PC-3 (cell line): ENCODE measurements around the gene P3H3. TPM values are rescaled to one million over a fixed set of nuclear protein-coding genes. Genes with fewer than 3 reads are reported as not detected.

Source experiments
- ATAC-seq: fragments of 200-7000 bp; cut with Tn5 transposase; 2 replicates; pipeline ENCODE4 v1.9.1; 2020; ENCODE audit warnings: mild to moderate bottlenecking, moderate library complexity
- BruUV-seq: library from RNA; stranded (reverse); fragments of 400-500 nt; replicated peaks from 2 replicates; lab custom pipeline; 2021; lab: Mats Ljungman, UMichigan
- CTCF ChIA-PET: fragments of 300-600 bp; sonication (Branson Sonifier 250); formaldehyde crosslinking; loops from one replicate; lab custom pipeline; 2022; ENCODE audit warnings: antibody characterized with exemption; lab: Charles Lee
- POLR2A ChIA-PET: fragments of 300-600 bp; sonication (Branson Sonifier 250); formaldehyde crosslinking; loops from one replicate; lab custom pipeline; 2022; ENCODE audit warnings: antibody characterized with exemption; ENCODE audit not compliant: unreplicated experiment; lab: Charles Lee
- DNase-seq: peaks from one replicate; pipeline ENCODE4 v3.0.0-alpha.2; 2015
- H2AFZ ChIP-seq: fragments of 300-600 bp; sonication (generic); 2 replicates; pipeline ENCODE4 v1.6.0; 2016; ENCODE audit warnings: antibody characterized with exemption, low read length
- H3F3A ChIP-seq: fragments of 300-600 bp; sonication (generic); one replicate; pipeline ENCODE4 v1.6.0; 2017; ENCODE audit warnings: antibody characterized with exemption, low read length, control low read depth, mild to moderate bottlenecking; ENCODE audit not compliant: unreplicated experiment
- H3K27ac ChIP-seq: fragments of 300-600 bp; sonication (generic); 2 replicates; pipeline ENCODE4 v1.5.1; 2016; ENCODE audit warnings: mild to moderate bottlenecking, low read length
- H3K27me3 ChIP-seq: fragments of 300-600 bp; sonication (generic); 2 replicates; pipeline ENCODE4 v1.6.1; 2016; ENCODE audit warnings: low read length, mixed read lengths
- H3K36me3 ChIP-seq: fragments of 300-600 bp; sonication (generic); 2 replicates; pipeline ENCODE4 v1.6.1; 2016; ENCODE audit warnings: low read depth, mixed run types, low read length, mixed read lengths
- H3K4me1 ChIP-seq: fragments of 300-600 bp; sonication (generic); 2 replicates; pipeline ENCODE4 v1.5.1; 2016; ENCODE audit warnings: low read length; ENCODE audit not compliant: insufficient read depth
- H3K4me2 ChIP-seq: fragments of 300-600 bp; sonication (generic); 2 replicates; pipeline ENCODE4 v1.6.0; 2016; ENCODE audit warnings: low read length
- H3K4me3 ChIP-seq: fragments of 300-600 bp; sonication (generic); 2 replicates; pipeline ENCODE4 v1.5.1; 2016; ENCODE audit warnings: mild to moderate bottlenecking, low read length, mixed read lengths
- H3K79me2 ChIP-seq: fragments of 300-600 bp; sonication (generic); 2 replicates; pipeline ENCODE4 v1.6.1; 2017; ENCODE audit warnings: low read length, mixed read lengths
- H3K9ac ChIP-seq: fragments of 300-600 bp; sonication (generic); 2 replicates; pipeline ENCODE4 v1.6.0; 2016; ENCODE audit warnings: mild to moderate bottlenecking, low read length
- H3K9me2 ChIP-seq: fragments of 300-600 bp; sonication (generic); replicated peaks from 2 replicates; pipeline ENCODE4 v1.6.1; 2016; ENCODE audit warnings: mixed run types, low read length, mixed read lengths
- H3K9me3 ChIP-seq: fragments of 300-600 bp; sonication (generic); 2 replicates; pipeline ENCODE4 v1.6.1; 2016; ENCODE audit warnings: low read length, mixed read lengths
- H4K20me1 ChIP-seq: fragments of 300-600 bp; sonication (generic); 2 replicates; pipeline ENCODE4 v1.6.1; 2016; ENCODE audit warnings: low read length, mixed read lengths
- CTCF ChIP-seq: fragments of 300-600 bp; sonication (generic); conservative IDR thresholded peaks from 2 replicates; pipeline ENCODE4 v1.5.1; 2017; ENCODE audit warnings: antibody characterized with exemption, low read depth, mild to moderate bottlenecking, low read length
- EZH2 ChIP-seq: fragments of 300-600 bp; sonication (generic); IDR thresholded peaks from one replicate; pipeline ENCODE4 v1.6.1; 2017; ENCODE audit warnings: antibody characterized with exemption, mild to moderate bottlenecking, low read length; ENCODE audit not compliant: unreplicated experiment
- EZH2phosphoT487 ChIP-seq: fragments of 300-600 bp; sonication (generic); IDR thresholded peaks from 2 replicates; pipeline ENCODE4 v1.6.1; 2018; ENCODE audit warnings: mild to moderate bottlenecking, antibody characterized with exemption, low read length, borderline replicate concordance
- intact Hi-C: fragments of 100-400 bp; cut with micrococcal nuclease; formaldehyde crosslinking; loops from 2 replicates; pipeline ENCODE4 v1.9.0; 2023
- total RNA-seq: library from RNA; depleted of rRNA; stranded (reverse); fragments of >200 nt; gene quantifications from 2 replicates; pipeline ENCODE4 v1.2.3, GENCODE V29; 2014

P3H3 gene
- total RNA-seq, 1 experiment from 2014 or later, result 9.3 TPM

- H3K79me2 ChIP-seq, result no peaks in the 10 kb centered on the region
- H3K4me1 ChIP-seq, result no peaks in the 10 kb centered on the region
- no peaks in the 10 kb centered on the region for H3K9me3 ChIP-seq
- no peak overlapping the region for H3K27ac ChIP-seq
- no peak overlapping the region for H3K9ac ChIP-seq
- H3K4me3 ChIP-seq, result no peak overlapping the region
- no peaks in the 10 kb centered on the region for H4K20me1 ChIP-seq
- no peaks in the 10 kb centered on the region for H3K36me3 ChIP-seq
- TF ChIP-seq EZH2 (no peak), CTCF (no peak), EZH2phosphoT487 (no peak)
- POLR2A ChIA-PET, result no interaction called here
- no TSS peak for BruUV-seq
- no peaks in the 10 kb centered on the region for H3K27me3 ChIP-seq
- no peak overlapping the region for H2AFZ ChIP-seq
- DNase-seq (no peak), ATAC-seq (no peak)
- CTCF ChIA-PET, result no interaction called here
- H3F3A ChIP-seq, result no peaks in the 10 kb centered on the region
- no peaks in the 10 kb centered on the region for H3K9me2 ChIP-seq
- intact Hi-C loops, result no loop called here
- no peak overlapping the region for H3K4me2 ChIP-seq
These were observed 10.0 kb upstream of the P3H3 start for GRCh38 chr12:6818222-6818621.

GRCh38 chr12:6818645-6819044 is 9.6 kb upstream of the P3H3 start:
- no peaks in the 10 kb centered on the region for H3K27me3 ChIP-seq
- H3K9me3 ChIP-seq, result no peaks in the 10 kb centered on the region
- no peaks in the 10 kb centered on the region for H4K20me1 ChIP-seq
- H3K4me3 ChIP-seq, result no peak overlapping the region
- no peak overlapping the region for H3K27ac ChIP-seq
- H3K4me2 ChIP-seq, result no peak overlapping the region
- ATAC-seq, result no peak
- no peak for TF ChIP-seq EZH2phosphoT487
- no peak for TF ChIP-seq CTCF
- TF ChIP-seq EZH2, result no peak
- no peak for DNase-seq
- CTCF ChIA-PET, result no interaction called here
- H3K36me3 ChIP-seq, result no peaks in the 10 kb centered on the region
- no peaks in the 10 kb centered on the region for H3K79me2 ChIP-seq
- no peaks in the 10 kb centered on the region for H3K4me1 ChIP-seq
- no peak overlapping the region for H3K9ac ChIP-seq
- POLR2A ChIA-PET, result no interaction called here
- no peaks in the 10 kb centered on the region for H3F3A ChIP-seq
- H3K9me2 ChIP-seq, result no peaks in the 10 kb centered on the region
- BruUV-seq, result no TSS peak
- H2AFZ ChIP-seq, result no peak overlapping the region
- intact Hi-C loops, result no loop called here

GRCh38 chr12:6819106-6820030 is 8.8 kb upstream of the P3H3 start:
- Histone ChIP-seq H3K9ac (no peak overlapping the region), H3K4me3 (no peak overlapping the region), H3K4me1 (no peaks in the 10 kb centered on the region), H2AFZ (no peak overlapping the region), H3K4me2 (no peak overlapping the region), H3K9me2 (no peaks in the 10 kb centered on the region), H3F3A (no peaks in the 10 kb centered on the region), H3K9me3 (no peaks in the 10 kb centered on the region), H3K36me3 (no peaks in the 10 kb centered on the region), H3K27ac (no peak overlapping the region), H3K79me2 (no peaks in the 10 kb centered on the region), H4K20me1 (no peaks in the 10 kb centered on the region), H3K27me3 (no peaks in the 10 kb centered on the region)
- POLR2A ChIA-PET, result no interaction called here
- TF ChIP-seq EZH2phosphoT487, result no peak
- TF ChIP-seq CTCF, result no peak
- TF ChIP-seq EZH2, result no peak
- intact Hi-C loops, result no loop called here
- ATAC-seq (no peak; the same call in 1 of the 2 replicates), DNase-seq (no peak)
- CTCF ChIA-PET, result no interaction called here
- BruUV-seq, result no TSS peak
